Measurements from ENCODE around the gene GNAZ.

Gene GNAZ

DNA sequence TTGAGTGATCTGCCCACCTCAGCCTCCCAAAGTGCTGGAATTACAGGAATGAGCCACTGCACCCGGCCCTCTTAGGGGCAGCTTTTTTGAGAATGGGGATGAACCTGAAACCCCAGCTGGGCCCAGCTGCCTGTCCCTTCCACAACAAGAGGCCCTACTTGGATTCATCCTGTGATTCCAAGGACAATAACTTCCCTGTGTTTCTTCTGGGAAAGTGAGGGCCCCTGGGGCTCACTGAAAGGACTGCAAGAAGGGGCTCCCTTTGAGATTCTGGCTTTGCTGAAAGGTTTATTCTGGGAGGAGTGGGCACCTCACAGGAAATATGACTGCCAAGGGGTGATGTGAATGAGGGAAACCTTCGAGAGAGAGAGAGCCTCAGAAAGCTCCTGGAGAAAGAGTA lies 12.3 kb upstream of the GNAZ start:
- TF ChIP-seq, protein P1, sequence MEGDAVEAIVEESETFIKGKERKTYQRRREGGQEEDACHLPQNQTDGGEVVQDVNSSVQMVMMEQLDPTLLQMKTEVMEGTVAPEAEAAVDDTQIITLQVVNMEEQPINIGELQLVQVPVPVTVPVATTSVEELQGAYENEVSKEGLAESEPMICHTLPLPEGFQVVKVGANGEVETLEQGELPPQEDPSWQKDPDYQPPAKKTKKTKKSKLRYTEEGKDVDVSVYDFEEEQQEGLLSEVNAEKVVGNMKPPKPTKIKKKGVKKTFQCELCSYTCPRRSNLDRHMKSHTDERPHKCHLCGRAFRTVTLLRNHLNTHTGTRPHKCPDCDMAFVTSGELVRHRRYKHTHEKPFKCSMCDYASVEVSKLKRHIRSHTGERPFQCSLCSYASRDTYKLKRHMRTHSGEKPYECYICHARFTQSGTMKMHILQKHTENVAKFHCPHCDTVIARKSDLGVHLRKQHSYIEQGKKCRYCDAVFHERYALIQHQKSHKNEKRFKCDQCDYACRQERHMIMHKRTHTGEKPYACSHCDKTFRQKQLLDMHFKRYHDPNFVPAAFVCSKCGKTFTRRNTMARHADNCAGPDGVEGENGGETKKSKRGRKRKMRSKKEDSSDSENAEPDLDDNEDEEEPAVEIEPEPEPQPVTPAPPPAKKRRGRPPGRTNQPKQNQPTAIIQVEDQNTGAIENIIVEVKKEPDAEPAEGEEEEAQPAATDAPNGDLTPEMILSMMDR (conservative IDR thresholded peaks at IDR 0.05) = no peak
- H3K27ac ChIP-seq = no peak overlapping the region

DNA sequence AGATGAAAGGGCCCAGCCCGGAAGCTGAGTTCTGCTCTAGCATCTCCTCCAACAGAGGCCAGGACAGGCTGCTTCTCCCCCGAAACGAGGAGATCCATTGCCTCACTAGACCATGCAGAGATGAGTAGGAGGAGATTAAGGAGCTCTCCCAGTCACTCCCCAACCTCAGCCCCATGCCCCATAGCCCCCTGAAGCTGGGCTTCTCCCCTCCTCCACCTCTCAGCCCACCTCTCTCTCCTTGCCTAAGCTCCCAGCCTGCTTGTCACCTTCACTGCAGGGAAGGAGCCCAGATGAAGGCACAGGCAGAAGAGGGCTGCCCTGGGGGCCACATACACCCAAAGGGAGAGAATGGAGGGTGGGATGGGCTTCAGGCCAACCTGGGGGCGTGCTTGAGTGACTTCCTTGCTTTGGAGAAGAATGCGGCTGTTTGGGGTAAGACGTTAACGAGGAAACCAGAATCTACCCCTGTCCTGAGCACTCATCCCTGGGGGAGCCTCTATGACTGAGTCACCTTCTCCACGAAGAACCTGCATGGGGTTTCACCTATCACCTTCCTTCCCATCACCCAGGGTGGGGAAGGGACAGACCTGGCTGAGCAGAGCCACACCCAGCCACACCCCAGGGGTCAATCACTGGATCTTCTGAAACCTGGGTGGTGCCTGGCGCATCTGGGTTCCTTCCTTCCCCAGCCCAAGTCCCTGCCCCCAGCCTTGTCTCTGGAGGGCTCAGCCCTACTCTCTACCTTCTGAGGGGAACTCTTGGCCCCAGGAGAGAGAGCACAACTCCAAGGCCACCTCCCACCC lies 11.6 kb upstream of the GNAZ start:
- no peak overlapping the region for H3K27ac ChIP-seq
- TF ChIP-seq, protein P1 (conservative IDR thresholded peaks at IDR 0.05) = no peak

DNA sequence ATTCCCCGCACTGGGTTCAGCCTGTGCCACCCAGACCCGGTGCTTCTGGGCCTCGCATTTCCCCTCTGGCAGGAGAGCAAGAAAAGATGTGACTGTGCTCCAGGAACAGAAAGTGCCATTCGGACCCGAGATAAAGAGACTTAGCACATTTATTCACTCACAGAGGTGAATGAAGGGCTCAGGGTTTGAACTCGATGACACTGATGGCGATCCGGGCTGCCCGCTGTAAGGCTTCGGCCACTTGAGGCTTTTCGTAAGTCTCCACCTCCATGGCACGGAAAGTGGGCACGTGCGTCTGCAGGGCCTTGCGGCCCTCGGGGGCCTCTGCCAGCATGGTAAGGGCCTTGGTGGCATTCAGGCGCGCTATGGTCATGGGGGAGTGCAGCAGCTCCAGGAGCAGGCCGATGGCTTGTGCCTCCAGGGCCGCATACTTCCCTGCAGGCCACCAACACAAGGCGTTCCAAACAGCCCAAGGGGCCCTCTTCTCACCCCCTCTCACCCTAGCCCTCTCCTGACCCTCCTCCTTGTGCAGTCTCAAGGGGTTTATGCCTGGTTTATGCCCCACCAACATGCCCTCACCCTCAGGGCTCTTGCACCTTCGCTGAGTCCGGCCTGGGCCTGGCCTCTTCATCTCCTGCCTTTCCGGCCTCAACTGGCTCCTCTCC lies 10.9 kb upstream of the GNAZ start:
- TF ChIP-seq, protein P1 (conservative IDR thresholded peaks at IDR 0.05) = no peak
- H3K27ac ChIP-seq = no peak overlapping the region

DNA sequence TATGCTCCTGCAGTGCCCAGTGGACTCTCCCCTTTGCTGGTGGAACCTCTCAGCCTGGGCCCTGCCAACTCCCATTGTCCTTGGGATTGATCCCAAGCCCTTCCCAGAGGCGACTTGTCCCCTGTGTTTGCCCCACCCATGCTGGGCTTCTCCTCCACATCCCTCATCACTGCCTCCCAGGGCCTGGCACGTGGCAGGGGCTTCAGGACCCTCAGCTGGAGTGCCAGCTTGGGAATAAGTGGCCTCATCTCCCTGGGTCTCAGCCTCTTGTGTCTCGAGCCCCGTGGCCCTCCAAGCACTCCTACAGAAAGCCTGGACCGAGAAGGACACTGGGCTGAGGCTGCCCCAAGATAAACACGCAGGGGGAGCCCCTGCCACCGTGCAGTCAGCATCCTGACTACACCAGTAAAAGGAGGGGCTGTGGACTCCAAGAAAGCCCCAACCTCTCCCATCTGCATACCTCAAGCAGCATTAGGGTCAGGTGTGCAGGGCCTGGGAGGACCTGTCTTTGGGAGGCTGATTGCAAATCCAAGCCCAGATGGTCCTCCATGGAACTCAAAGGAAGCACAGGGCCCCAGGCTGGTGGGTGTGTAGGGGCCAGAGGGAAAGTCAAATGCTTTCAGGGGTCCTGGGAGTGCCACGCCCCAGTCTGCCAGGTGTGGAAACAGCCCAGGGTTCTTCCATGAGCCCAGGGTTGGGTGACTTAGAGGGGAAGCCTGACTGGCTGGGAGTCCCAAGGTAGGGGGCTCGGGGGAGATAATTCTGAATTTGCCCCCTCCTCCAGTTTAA lies 9.5 kb upstream of the GNAZ start:
- H3K27ac ChIP-seq = no peak overlapping the region
- TF ChIP-seq, protein P1 (conservative IDR thresholded peaks at IDR 0.05) = no peak

DNA sequence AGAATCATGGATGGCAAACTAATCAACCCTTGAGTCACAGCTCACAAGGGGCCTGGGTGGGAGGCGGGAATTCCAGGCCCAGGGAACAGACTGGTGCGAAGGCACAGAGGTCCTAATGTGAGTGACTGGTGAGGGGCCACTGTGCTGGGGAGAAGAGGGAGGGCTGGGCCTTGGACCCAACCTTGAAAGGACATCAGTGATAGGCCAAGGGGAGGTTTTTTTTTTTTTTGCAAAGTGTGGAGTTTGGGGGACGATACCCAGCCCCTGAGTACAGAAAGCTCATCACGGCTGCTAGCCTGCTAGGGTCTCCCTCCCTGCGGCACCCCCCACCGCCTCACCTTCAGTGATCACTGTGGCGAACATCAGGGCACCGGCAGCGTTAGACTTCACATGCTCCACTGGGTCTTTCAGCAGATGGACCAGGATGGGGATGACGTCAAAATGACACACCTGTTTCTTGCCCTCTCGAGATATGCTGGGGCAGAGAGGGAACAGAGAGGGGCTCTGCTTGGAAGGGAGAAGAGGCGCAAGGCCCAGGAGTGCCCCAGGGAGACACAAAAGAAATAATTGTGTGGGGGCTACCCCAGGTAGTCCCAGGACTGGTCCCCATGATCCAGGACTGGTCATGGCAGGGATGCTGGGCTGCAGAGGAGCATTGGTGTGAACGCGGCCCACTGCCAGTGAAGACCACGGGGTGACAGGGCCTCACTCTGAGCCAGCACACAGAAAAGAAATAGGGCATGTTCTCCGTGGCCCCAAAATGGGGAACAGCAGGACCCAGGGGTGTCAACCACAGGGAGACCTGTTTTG lies 8.6 kb upstream of the GNAZ start:
- TF ChIP-seq, protein P1 (conservative IDR thresholded peaks at IDR 0.05) = no peak
- no peak overlapping the region for H3K27ac ChIP-seq

DNA sequence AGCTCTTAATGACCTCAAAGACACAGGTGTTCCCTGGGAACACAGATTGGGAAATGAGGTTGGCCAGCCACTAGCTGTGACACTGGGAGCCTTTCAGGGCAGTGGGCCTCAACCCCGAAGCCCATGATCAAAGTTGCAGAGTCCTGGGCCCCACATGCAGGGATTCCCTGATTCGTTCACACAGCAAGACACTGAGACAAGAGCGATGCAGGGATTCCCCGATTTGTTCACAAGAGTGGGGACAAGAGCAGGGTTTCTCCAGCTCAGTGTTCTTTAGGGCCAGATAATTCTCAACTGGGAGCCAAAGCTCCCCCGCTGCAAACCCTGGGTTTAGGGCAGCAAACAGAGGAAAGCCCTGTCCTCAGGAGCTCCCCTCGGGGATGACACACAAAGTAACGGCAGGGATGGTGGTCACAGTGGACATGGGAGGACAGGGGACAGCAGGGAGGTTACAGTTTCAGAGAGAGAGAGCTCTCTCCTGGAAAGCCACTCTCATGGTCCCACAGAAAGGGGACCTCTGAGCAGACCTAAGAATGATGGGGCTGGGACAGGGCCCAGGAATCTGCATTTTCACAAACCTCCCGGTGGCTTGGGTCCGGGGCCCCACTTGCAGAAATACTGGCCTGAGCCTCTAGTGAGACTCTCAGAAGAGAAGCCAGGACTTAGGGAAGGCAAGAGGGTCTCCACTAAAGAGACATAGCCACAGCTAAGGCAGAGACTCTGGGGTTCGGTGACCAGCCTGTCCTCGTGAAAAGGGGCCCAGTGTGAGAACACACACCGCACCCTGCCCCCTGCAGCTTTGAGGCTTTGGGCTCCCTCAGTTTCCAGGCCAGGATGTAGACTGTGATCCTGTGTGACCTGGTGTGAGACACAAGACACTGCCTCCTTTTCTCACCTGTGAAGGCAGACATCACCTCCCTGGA lies 7.4 kb upstream of the GNAZ start:
- H3K27ac ChIP-seq = no peak overlapping the region
- TF ChIP-seq, protein P1 (conservative IDR thresholded peaks at IDR 0.05) = no peak
